ENCODE data around the gene TBC1D16.

- TF ChIP-seq EZH2phosphoT487 (IDR thresholded peaks at IDR 0.05) (no peak), CTCF (IDR thresholded peaks at IDR 0.05) (no peak)
Observed at GRCh38 chr17:80035687-80035936, at the start of gene TBC1D16.
